Measurements from ENCODE around the gene CRACR2A. TPM values are rescaled to one million over a fixed set of nuclear protein-coding genes. Genes with fewer than 3 reads are reported as not detected.

Gene CRACR2A
- total RNA-seq, 4 donors from 2014 or later = 4.8 to 18.2 (median 10.6) TPM

DNA sequence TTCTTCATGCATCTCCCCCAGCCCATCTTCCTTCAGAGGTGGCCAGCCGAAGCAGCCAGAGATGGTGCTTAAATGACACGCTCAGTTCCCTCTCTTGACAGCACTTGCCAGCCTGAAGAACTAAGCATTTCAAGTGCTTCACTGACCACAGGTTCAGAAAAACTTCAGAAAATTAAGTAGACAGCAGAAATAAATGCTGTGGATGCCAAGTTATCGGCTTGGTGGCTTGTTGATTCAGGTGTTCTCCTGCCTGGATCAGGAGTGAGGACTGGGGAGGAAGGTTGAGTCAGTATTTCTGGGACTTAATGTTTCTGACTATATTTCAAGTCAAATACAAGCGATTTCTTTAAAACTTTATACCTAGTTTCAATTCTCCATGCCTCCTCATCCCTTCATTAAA, 58.2 kb downstream of the CRACR2A start:
- 93% methylated on average over 4 of the region's 4 CpGs for WGBS

GRCh38 chr12:3692616-3693365, 60.1 kb downstream of the CRACR2A start:
- 75% methylated on average over 5 of the region's 13 CpGs for WGBS

More for the DNA sequence above, 58.2 kb downstream of the CRACR2A start:
- H3K9me3 ChIP-seq = no peaks in the 10 kb centered on the region
- no peaks in the 10 kb centered on the region for H3K36me3 ChIP-seq
- no peak overlapping the region for H3K27ac ChIP-seq
- no peak for DNase-seq (ENCODE audit: low spot score in 2 of 2)
- peaks cover 4% of the 10 kb centered on the region for H3K4me1 ChIP-seq
- H3K4me3 ChIP-seq = no peak overlapping the region
- TF ChIP-seq POLR2A (IDR thresholded peaks at IDR 0.05) (no peak), CTCF (IDR thresholded peaks at IDR 0.05) (no peak), POLR2AphosphoS5 (IDR thresholded peaks at IDR 0.05) (no peak), EP300 (IDR thresholded peaks at IDR 0.05) (no peak)
- H3K27me3 ChIP-seq = no peaks in the 10 kb centered on the region

GRCh38 chr12:3686463-3686862, 66.4 kb downstream of the CRACR2A start:
- H3K27ac ChIP-seq = no peak overlapping the region
- WGBS = 100% methylated on average over 2 of the region's 2 CpGs
- H3K27me3 ChIP-seq = no peaks in the 10 kb centered on the region
- DNase-seq (ENCODE audit: low spot score in 2 of 2) = no peak
- H3K4me3 ChIP-seq = no peak overlapping the region
- H3K36me3 ChIP-seq = no peaks in the 10 kb centered on the region
- no peaks in the 10 kb centered on the region for H3K4me1 ChIP-seq
- no peaks in the 10 kb centered on the region for H3K9me3 ChIP-seq
- TF ChIP-seq EP300 (IDR thresholded peaks at IDR 0.05) = no peak
- no peak for TF ChIP-seq POLR2A (IDR thresholded peaks at IDR 0.05)

More at GRCh38 chr12:3692616-3693365, 60.1 kb downstream of the CRACR2A start:
- Histone ChIP-seq H3K36me3 (no peaks in the 10 kb centered on the region), H3K9me3 (no peaks in the 10 kb centered on the region), H3K27me3 (no peaks in the 10 kb centered on the region), H3K4me1 (no peaks in the 10 kb centered on the region), H3K27ac (no peak overlapping the region), H3K4me3 (no peak overlapping the region)
- DNase-seq (ENCODE audit: low spot score in 2 of 2) = no peak
- TF ChIP-seq POLR2AphosphoS5 (IDR thresholded peaks at IDR 0.05) (no peak), EP300 (IDR thresholded peaks at IDR 0.05) (no peak), POLR2A (IDR thresholded peaks at IDR 0.05) (no peak), CTCF (IDR thresholded peaks at IDR 0.05) (no peak)

DNA sequence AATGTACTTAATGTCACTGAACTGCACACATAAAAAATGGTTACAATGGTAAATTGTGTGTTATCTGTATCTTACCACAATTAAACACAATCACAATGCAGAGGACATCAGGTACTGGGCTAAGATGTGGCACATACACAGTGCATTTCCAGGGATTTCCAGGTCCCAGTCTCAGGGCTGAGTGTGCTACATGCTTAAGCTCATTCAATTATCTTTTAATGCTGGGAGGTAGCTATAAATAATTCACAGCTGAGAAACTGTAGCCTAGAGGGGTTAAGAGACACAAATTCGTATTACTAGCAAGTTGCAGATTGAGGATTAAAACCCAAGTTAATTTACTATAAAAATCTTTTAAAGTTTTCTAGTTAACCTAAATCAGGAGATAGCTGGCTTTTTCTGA, 67.1 kb downstream of the CRACR2A start:
- H3K4me1 ChIP-seq = no peaks in the 10 kb centered on the region
- no peak overlapping the region for H3K27ac ChIP-seq
- H3K27me3 ChIP-seq = no peaks in the 10 kb centered on the region
- H3K4me3 ChIP-seq = no peak overlapping the region
- no peak for DNase-seq (ENCODE audit: low spot score in 2 of 2)
- no peaks in the 10 kb centered on the region for H3K9me3 ChIP-seq
- no peaks in the 10 kb centered on the region for H3K36me3 ChIP-seq
- 29% methylated on average over 1 of the region's 1 CpG for WGBS
- no peak for TF ChIP-seq POLR2AphosphoS5 (IDR thresholded peaks at IDR 0.05)
- TF ChIP-seq POLR2A (IDR thresholded peaks at IDR 0.05) = no peak
- no peak for TF ChIP-seq EP300 (IDR thresholded peaks at IDR 0.05)

GRCh38 chr12:3684449-3685051, 68.4 kb downstream of the CRACR2A start:
- 76% methylated on average over 12 of the region's 12 CpGs for WGBS

More at GRCh38 chr12:3684449-3685051, 68.4 kb downstream of the CRACR2A start:
- TF ChIP-seq POLR2AphosphoS5 (IDR thresholded peaks at IDR 0.05) (no peak), POLR2A (IDR thresholded peaks at IDR 0.05) (no peak), CTCF (IDR thresholded peaks at IDR 0.05) (no peak), EP300 (IDR thresholded peaks at IDR 0.05) (no peak)
- Histone ChIP-seq H3K36me3 (no peaks in the 10 kb centered on the region), H3K27ac (no peak overlapping the region), H3K27me3 (no peaks in the 10 kb centered on the region), H3K4me1 (no peaks in the 10 kb centered on the region), H3K4me3 (no peak overlapping the region), H3K9me3 (no peaks in the 10 kb centered on the region)
- DNase-seq (ENCODE audit: low spot score in 2 of 2) = no peak

Data from suprapubic skin (tissue), 4 donors.